Lower leg skin (tissue), 4 donors: ENCODE measurements around the gene RNF180. TPM values are rescaled to one million over a fixed set of nuclear protein-coding genes. Genes with fewer than 3 reads are reported as not detected.

Source experiments
- DNase-seq, 2 donors: peaks; one replicate each; pipeline ENCODE4 v3.0.0-alpha.2; 2019; ENCODE audit warnings: low spot score in 2 of 2
- H3K4me3 ChIP-seq: fragments of 200-600 bp; sonication (generic); 2 replicates; pipeline ENCODE4 v1.5.1; 2017; ENCODE audit warnings: mild to moderate bottlenecking, low read depth; ENCODE audit not compliant: poor library complexity, severe bottlenecking
- POLR2A ChIP-seq, 2 donors: fragments of 450-650 bp; IDR thresholded peaks; one replicate each; pipeline ENCODE4 v1.6.1; 2016 to 2017; ENCODE audit warnings: antibody characterized with exemption in 2 of 2, mild to moderate bottlenecking in 1 of 2, moderate library complexity in 1 of 2
- WGBS, 2 donors: methylation state at CpG; one replicate each; pipeline ENCODE4 v1.1.5; 2018; 5-methylcytosine and 5-hydroxymethylcytosine counted together
- intact Hi-C: fragments of 100-400 bp; cut with DNase I; formaldehyde crosslinking; loops from one replicate; pipeline ENCODE4 v1.15.0; 2023; ENCODE audit warnings: low total_unique reads
- total RNA-seq, 4 donors: library from RNA; depleted of rRNA; stranded (reverse); fragments of >200 nt; gene quantifications; one replicate each; pipeline ENCODE4 v1.1.0, GENCODE V29; 2016
- TF ChIP-seq, protein P1 (sequence below), 3 donors: fragments of 450-650 bp; IDR thresholded peaks; one replicate each; pipeline ENCODE4 v1.5.1; 2016; ENCODE audit warnings: antibody characterized with exemption in 3 of 3, mild to moderate bottlenecking in 3 of 3, moderate library complexity in 2 of 3

RNF180 gene
- total RNA-seq, 4 donors from 2014 or later = 10.7 to 14.5 (median 14.0) TPM

- 65 to 89% methylated on average over 2 of the region's 2 CpGs for WGBS, 2 donors
- no peak for DNase-seq
- no peak for TF ChIP-seq POLR2A (IDR thresholded peaks at IDR 0.05)
- TF ChIP-seq, protein P1, sequence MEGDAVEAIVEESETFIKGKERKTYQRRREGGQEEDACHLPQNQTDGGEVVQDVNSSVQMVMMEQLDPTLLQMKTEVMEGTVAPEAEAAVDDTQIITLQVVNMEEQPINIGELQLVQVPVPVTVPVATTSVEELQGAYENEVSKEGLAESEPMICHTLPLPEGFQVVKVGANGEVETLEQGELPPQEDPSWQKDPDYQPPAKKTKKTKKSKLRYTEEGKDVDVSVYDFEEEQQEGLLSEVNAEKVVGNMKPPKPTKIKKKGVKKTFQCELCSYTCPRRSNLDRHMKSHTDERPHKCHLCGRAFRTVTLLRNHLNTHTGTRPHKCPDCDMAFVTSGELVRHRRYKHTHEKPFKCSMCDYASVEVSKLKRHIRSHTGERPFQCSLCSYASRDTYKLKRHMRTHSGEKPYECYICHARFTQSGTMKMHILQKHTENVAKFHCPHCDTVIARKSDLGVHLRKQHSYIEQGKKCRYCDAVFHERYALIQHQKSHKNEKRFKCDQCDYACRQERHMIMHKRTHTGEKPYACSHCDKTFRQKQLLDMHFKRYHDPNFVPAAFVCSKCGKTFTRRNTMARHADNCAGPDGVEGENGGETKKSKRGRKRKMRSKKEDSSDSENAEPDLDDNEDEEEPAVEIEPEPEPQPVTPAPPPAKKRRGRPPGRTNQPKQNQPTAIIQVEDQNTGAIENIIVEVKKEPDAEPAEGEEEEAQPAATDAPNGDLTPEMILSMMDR (IDR thresholded peaks at IDR 0.05) = no peak
- no peak overlapping the region for H3K4me3 ChIP-seq
- intact Hi-C loops = no loop called here
Observed at GRCh38 chr5:64181440-64181839, 15.8 kb downstream of the RNF180 start.

DNA sequence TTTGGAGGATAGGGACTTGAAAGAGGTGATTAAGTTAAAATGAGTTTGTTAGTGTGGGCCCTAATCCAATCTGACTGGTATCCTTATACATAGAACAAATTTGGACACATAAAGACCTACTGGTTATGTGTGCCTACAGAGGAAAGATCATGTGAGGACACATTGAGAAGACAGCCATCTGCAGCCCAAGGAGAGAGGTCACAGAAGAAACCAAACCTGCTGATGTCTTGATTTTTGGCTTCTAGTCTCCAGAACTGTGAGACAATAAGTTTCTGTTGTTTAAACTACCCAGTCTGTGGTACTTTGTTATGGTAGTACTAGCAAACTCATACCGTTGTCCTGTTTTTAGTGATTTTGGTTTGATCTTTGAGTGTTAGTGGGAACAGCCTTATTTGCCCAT, 18.3 kb downstream of the RNF180 start:
- no peak overlapping the region for H3K4me3 ChIP-seq
- intact Hi-C loops = no loop called here
- TF ChIP-seq, protein P1 (IDR thresholded peaks at IDR 0.05) = no peak
- TF ChIP-seq POLR2A (IDR thresholded peaks at IDR 0.05) = no peak
- 97% methylated on average over 1 of the region's 1 CpG for WGBS, 2 donors
- DNase-seq = no peak

DNA sequence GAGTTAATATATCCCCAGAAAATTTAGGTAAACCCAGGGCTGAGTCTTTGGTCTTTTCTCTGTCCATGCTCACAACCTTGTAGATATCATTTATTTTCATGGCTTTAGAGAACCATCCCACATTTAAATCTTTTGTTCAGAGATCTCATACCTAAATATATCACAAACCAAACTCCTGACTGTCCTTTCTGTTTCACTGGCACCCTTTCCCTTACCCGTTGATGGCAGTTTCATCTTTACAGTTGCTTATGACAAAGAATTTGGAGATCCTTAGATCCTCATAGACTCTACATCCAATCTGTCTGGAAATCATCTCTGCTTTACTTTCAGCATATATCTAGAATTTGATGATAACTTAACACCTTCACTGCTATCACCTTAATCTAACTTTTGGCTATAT, 19.2 kb downstream of the RNF180 start:
- intact Hi-C loops = no loop called here
- TF ChIP-seq, protein P1 (IDR thresholded peaks at IDR 0.05) = no peak
- no peak for TF ChIP-seq POLR2A (IDR thresholded peaks at IDR 0.05)
- DNase-seq = no peak
- no peak overlapping the region for H3K4me3 ChIP-seq
- WGBS, 2 donors = 90 to 97% methylated on average over 1 of the region's 1 CpG

DNA sequence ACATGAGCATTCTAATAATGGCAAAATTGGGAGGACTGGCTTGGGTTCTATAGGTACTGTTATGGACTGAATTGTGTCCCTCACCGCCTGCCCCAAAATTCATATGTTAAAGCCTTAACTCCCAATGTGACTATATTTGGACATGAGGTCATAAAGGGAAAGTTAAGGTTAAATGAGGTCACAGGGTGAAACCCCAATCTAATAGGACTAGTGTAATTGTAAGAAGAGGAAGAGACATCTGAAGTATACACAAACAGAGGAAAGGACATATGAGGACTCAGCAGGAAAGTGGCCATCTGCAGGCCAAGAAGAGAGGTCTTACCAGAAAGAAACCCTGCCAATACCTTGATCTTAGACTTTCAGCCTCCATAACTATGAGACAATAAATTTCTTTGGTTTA, 23.1 kb downstream of the RNF180 start:
- H3K4me3 ChIP-seq = no peak overlapping the region
- 82 to 96% methylated on average over 1 of the region's 1 CpG for WGBS, 2 donors
- DNase-seq = no peak
- TF ChIP-seq, protein P1 (IDR thresholded peaks at IDR 0.05) = no peak
- no peak for TF ChIP-seq POLR2A (IDR thresholded peaks at IDR 0.05)
- intact Hi-C loops = no loop called here

GRCh38 chr5:64190562-64191306, 25.1 kb downstream of the RNF180 start:
- no peak for DNase-seq
- intact Hi-C loops = no loop called here
- WGBS, 2 donors = 50 to 69% methylated on average over 2 of the region's 2 CpGs
- TF ChIP-seq POLR2A (IDR thresholded peaks at IDR 0.05) = no peak
- TF ChIP-seq, protein P1 (IDR thresholded peaks at IDR 0.05) = no peak
- H3K4me3 ChIP-seq = no peak overlapping the region

DNA sequence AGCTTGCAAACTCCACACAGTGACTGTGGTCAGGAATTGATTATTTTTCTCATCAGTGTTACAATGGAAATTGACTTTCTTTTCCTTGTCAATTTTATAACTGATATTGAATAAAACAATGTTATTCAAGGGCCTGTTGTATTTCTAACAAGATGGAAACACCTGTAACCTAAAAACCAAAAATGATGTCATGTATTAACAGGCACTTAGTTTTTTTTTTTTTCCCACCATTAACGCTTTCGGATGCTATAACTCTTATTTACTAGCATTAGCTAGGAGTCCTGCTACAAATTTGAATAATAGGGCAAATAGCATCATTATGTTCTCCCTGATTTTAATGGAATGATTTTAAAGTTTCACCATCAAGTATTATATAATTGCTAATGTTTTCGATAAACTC, 30.3 kb downstream of the RNF180 start:
- H3K4me3 ChIP-seq = no peak overlapping the region
- 94% methylated on average over 3 of the region's 3 CpGs for WGBS, 2 donors
- DNase-seq = no peak
- TF ChIP-seq, protein P1 (IDR thresholded peaks at IDR 0.05) = no peak
- TF ChIP-seq POLR2A (IDR thresholded peaks at IDR 0.05) = no peak
- intact Hi-C loops = no loop called here
